HL-60 (cell line): ENCODE data around the gene OSBPL8.

Experiments used
- DNase-seq, 2 experiments: peaks; one replicate each; pipeline ENCODE4 v3.0.0-alpha.2; 2010 to 2020; ENCODE audit warnings: low read depth in 1 of 2, low spot score in 1 of 2
- H3K27ac ChIP-seq: fragments of 250-450 bp; sonication (Bioruptor Pico); replicated peaks from 2 replicates; pipeline ENCODE4 v1.5.1; 2020; ENCODE audit warnings: mild to moderate bottlenecking, moderate library complexity
- H3K27me3 ChIP-seq: fragments of 250-450 bp; sonication (Bioruptor Pico); 2 replicates; pipeline ENCODE4 v1.5.1; 2021; ENCODE audit warnings: mild to moderate bottlenecking, moderate library complexity; ENCODE audit not compliant: insufficient read depth, poor library complexity, severe bottlenecking
- H3K4me3 ChIP-seq: replicated peaks from 2 replicates; pipeline ENCODE4 v1.5.1; 2011; ENCODE audit warnings: mild to moderate bottlenecking, control low read depth, low read length; ENCODE audit not compliant: insufficient read depth
- GABPA ChIP-seq: IDR thresholded peaks from 2 replicates; pipeline ENCODE4 v1.6.1; 2012; ENCODE audit warnings: low read depth
- POLR2AphosphoS5 ChIP-seq: IDR thresholded peaks from 2 replicates; pipeline ENCODE4 v1.6.1; 2012; ENCODE audit warnings: low read depth
- REST ChIP-seq: IDR thresholded peaks from 2 replicates; pipeline ENCODE4 v1.6.1; 2012; ENCODE audit warnings: low read depth; ENCODE audit not compliant: insufficient replicate concordance
- SPI1 ChIP-seq: IDR thresholded peaks from 2 replicates; pipeline ENCODE4 v1.6.1; 2012; ENCODE audit warnings: low read depth, mild to moderate bottlenecking, borderline replicate concordance
- TF ChIP-seq, protein P1 (sequence below): IDR thresholded peaks from one replicate; pipeline ENCODE4 v1.5.1; 2011; ENCODE audit warnings: low read length, control low read depth, inconsistent platforms; ENCODE audit not compliant: insufficient read depth

OSBPL8 gene

GRCh38 chr12:76591476-76591875, 31.9 kb upstream of the OSBPL8 start:
- no peak overlapping the region for H3K4me3 ChIP-seq
- no peaks in the 10 kb centered on the region for H3K27me3 ChIP-seq
- no peak overlapping the region for H3K27ac ChIP-seq
- DNase-seq = no peak
- TF ChIP-seq SPI1 (no peak), GABPA (no peak), POLR2AphosphoS5 (no peak), REST (no peak)

DNA sequence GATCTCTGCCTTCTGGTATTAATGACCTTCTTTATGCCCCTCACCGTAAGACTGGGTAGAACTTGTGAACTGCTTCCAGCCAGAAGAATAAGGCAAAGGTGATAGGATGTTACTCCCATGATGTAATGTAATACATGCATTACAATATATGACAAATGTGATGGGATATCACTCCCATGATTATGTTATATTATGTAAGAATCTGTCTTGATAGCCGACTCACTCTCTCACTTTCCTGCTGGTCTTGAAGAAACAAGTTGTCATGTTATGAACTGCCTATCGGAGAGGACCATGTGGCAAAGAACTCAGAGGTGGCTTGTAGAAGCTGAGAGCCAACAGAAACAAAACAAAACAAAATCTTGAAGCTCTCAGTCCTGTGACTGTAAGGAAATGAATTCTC, 30.6 kb upstream of the OSBPL8 start:
- TF ChIP-seq REST (no peak), SPI1 (no peak), POLR2AphosphoS5 (no peak)
- TF ChIP-seq, protein P1, sequence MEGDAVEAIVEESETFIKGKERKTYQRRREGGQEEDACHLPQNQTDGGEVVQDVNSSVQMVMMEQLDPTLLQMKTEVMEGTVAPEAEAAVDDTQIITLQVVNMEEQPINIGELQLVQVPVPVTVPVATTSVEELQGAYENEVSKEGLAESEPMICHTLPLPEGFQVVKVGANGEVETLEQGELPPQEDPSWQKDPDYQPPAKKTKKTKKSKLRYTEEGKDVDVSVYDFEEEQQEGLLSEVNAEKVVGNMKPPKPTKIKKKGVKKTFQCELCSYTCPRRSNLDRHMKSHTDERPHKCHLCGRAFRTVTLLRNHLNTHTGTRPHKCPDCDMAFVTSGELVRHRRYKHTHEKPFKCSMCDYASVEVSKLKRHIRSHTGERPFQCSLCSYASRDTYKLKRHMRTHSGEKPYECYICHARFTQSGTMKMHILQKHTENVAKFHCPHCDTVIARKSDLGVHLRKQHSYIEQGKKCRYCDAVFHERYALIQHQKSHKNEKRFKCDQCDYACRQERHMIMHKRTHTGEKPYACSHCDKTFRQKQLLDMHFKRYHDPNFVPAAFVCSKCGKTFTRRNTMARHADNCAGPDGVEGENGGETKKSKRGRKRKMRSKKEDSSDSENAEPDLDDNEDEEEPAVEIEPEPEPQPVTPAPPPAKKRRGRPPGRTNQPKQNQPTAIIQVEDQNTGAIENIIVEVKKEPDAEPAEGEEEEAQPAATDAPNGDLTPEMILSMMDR = no peak
- no peak overlapping the region for H3K4me3 ChIP-seq
- H3K27me3 ChIP-seq = no peaks in the 10 kb centered on the region
- H3K27ac ChIP-seq = no peak overlapping the region
- no peak for DNase-seq

DNA sequence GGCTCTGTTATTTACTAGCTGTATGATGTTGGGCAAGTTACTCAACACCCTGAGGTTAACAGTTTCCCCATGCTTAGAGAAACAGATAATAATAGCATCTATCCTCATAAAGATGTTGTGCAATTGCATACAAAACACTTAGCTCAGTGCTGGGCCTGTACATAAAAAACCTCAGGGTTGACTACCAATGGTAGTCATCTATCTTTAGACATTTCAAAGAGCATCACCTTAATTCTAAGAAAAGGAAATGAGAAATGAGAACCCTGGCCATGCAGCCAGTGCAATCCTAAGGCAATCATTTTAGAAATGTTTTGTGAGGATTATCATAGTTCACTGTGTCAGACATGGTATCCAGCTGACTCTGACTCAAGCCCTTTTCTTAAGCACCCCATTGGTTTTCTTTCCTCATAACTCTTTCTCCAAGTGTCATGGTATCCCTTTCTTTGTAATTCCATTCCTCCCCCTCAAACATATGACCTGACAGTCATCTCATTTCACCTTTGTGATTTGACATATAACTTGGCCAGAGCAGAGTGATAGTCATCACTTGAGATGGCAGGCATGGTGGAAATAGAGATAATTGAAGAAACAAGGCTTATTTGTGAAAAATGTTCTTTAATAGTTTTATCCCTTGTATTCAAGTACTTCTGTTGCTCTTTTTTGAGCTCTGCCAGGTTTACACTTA, 29.5 kb upstream of the OSBPL8 start:
- Histone ChIP-seq H3K27ac (peak overlapping the region; percentile 53), H3K27me3 (no peaks in the 10 kb centered on the region), H3K4me3 (no peak overlapping the region)
- no peak for TF ChIP-seq GABPA
- no peak; the same call in 1 of the 2 replicates for TF ChIP-seq POLR2AphosphoS5
- TF ChIP-seq REST = no peak
- no peak for TF ChIP-seq SPI1
- TF ChIP-seq, protein P1 = no peak
- peak; percentile 83 to 86 for DNase-seq
